HTERT RPE-1 (cell line): ENCODE data around the gene SSTR3.

Source experiments
- in situ Hi-C: fragments of 300-500 bp; cut with MboI; formaldehyde crosslinking; loops from 4 replicates; pipeline ENCODE4 v1.14.3; 2020; ENCODE audit warnings: low sequenced_read_pairs

SSTR3 gene

DNA sequence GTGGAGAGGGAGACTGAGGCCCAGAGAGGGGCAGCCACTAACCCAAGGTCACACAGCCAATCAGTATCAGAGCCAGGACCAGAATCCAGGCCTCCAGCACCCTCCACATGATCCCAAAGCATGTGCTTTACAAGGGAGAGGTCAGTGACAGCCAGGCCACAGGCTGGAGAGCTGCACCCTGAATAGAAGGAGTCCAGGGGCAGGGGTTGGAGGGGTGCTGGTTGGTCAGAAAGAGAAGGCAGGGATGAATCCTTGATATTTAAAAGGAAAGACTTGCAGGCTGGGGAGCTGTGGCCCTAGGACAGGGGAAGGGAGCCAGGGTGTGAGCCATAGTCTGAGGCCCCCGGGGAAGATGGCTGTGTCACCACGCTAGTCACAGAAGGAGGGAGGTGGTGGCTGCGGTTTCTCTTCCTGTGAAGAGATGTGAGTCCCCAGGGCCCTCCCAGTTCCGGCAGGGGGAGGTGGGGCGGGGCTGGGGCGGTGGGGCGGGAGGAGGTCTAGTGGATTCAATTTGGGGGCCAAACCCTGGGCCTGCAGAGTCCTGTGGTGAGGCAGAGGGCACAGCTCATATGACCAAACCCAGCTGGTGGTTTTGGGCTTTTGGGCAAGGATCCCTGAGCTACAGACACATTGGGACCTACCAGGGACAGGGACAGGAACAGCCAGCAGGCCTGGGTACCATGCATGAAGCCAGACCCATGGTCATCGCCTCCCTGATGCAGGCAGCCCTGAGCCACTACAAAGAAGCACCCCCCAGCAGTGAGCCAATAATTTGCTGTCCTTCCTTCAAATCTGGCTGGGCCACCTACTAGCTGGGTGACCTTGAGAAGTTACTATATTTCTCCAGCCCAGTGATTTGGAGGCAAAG lies 17.8 kb upstream of the SSTR3 start:
- in situ Hi-C loops: no loop called here

- in situ Hi-C loops: no loop called here
These were observed 16.9 kb upstream of the SSTR3 start for GRCh38 chr22:37229012-37229804.

GRCh38 chr22:37228106-37229011 lies 16.1 kb upstream of the SSTR3 start:
- in situ Hi-C loops: no loop called here

GRCh38 chr22:37226514-37226913 lies 14.2 kb upstream of the SSTR3 start:
- in situ Hi-C loops: no loop called here

- in situ Hi-C loops: no loop called here
These were observed 13.8 kb upstream of the SSTR3 start for GRCh38 chr22:37226087-37226486.

DNA sequence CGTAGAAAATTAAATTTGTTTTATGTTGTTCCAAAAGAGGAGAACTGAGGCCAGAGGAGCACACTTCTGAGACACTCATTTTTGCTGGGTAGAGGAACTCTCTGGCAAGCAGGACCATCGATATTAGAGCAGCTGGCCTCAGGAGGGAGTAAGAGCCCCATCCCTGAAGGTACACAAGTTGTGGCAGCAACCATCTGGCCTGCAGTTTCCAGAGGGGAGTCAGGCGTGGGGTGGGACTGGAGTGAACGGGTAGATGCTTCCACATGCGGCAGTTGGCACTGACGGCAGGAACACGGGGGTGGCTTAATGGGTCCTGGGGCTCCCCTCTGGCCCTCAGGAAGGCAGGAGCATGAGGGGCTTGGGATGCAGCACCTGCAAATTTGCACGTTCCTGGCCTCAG lies 13.2 kb upstream of the SSTR3 start:
- in situ Hi-C loops: no loop called here

- in situ Hi-C loops: no loop called here
These were observed 12.6 kb upstream of the SSTR3 start for GRCh38 chr22:37224757-37225420.

GRCh38 chr22:37223965-37224551 lies 11.8 kb upstream of the SSTR3 start:
- in situ Hi-C loops: no loop called here

DNA sequence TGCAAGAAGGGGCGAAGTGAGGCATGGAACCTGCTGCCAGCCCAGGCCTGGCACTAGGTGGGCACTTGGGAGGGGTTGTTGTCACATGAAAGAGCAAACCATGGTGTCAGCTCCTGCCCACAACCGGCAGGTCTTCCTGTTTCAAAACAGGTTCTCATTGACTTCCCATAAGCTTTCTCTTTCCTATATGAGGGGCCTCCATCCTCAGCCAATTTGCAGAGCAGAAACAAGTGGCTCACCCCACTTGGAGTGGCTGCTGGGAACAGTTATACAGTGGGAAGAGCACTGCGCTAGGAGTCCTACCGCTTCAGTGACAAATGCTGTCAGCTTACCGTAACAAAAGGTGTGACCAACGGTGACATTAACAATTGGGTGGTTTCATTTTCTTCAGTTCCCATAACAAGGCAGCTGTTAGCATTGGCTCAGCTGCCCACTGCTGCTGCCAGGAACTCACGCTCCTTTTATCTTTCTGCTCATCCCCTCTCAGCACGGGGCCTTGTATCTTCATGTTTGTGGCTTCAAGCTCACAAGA lies 10.2 kb upstream of the SSTR3 start:
- in situ Hi-C loops: no loop called here

DNA sequence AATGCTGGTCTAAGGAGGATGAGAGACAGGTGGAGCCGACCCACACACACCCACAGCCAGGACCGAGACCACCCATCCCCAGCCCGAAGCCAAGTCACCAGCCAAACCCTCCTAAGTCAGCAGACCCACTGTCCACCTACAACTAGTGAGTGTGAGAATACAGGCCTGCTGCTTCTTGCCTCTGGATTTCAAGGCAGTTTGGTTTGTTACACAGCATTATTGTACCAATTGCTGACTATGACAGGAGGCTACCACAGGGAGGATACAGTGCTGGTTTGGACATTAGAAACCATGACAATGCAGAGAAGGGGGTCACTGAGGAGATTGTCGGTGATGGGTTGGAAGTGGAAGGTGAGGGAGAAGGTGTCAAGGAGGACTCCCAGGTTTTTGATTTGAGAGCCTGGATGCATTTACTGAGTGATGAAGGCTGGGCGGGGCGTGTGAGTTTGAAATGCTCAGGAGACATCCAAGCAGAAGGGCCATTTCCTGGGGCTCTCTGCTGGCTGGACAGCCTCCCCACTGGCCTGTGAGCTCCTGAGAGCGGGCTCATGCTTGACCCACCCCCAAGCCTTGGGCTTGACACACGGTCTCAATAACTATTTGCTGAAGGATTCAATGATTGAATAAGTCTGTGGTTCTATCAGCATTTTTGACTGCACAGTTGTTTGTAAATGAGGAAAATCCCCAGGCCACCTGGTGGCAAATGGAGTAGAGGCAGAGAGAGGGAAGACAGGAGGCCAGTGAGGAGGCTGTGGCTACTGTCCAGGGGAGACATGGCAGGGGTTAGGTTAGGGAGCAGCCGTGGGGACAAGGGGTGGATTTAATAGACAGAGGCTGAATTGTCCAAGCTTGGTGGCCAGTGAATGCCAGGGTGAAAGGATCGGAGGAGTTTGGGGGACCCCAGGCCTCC lies 9.4 kb upstream of the SSTR3 start:
- in situ Hi-C loops: no loop called here

GRCh38 chr22:37220543-37220981 lies 8.3 kb upstream of the SSTR3 start:
- in situ Hi-C loops: no loop called here

- in situ Hi-C loops: no loop called here
These were observed 7.3 kb upstream of the SSTR3 start for GRCh38 chr22:37219533-37219932.

GRCh38 chr22:37218771-37219411 lies 6.6 kb upstream of the SSTR3 start:
- in situ Hi-C loops: no loop called here

GRCh38 chr22:37218399-37218770 lies 6.1 kb upstream of the SSTR3 start:
- in situ Hi-C loops: no loop called here

- in situ Hi-C loops: no loop called here
These were observed 3.6 kb upstream of the SSTR3 start for GRCh38 chr22:37215890-37216289.

GRCh38 chr22:37214731-37215030 lies 2.4 kb upstream of the SSTR3 start:
- in situ Hi-C loops: no loop called here

- in situ Hi-C loops: no loop called here
These were observed 1.9 kb upstream of the SSTR3 start for GRCh38 chr22:37213941-37214730.
